ENCODE results near the gene SPHK1.

SPHK1 gene

GRCh38 chr17:76382351-76382802 is 2.0 kb upstream of the SPHK1 start:
- no peak for DNase-seq (ENCODE audit: low spot score)
- peak overlapping the region; percentile 72 to 94 for H3K27ac ChIP-seq
- TF ChIP-seq, protein P1, sequence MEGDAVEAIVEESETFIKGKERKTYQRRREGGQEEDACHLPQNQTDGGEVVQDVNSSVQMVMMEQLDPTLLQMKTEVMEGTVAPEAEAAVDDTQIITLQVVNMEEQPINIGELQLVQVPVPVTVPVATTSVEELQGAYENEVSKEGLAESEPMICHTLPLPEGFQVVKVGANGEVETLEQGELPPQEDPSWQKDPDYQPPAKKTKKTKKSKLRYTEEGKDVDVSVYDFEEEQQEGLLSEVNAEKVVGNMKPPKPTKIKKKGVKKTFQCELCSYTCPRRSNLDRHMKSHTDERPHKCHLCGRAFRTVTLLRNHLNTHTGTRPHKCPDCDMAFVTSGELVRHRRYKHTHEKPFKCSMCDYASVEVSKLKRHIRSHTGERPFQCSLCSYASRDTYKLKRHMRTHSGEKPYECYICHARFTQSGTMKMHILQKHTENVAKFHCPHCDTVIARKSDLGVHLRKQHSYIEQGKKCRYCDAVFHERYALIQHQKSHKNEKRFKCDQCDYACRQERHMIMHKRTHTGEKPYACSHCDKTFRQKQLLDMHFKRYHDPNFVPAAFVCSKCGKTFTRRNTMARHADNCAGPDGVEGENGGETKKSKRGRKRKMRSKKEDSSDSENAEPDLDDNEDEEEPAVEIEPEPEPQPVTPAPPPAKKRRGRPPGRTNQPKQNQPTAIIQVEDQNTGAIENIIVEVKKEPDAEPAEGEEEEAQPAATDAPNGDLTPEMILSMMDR (IDR thresholded peaks at IDR 0.05) = no peak

DNA sequence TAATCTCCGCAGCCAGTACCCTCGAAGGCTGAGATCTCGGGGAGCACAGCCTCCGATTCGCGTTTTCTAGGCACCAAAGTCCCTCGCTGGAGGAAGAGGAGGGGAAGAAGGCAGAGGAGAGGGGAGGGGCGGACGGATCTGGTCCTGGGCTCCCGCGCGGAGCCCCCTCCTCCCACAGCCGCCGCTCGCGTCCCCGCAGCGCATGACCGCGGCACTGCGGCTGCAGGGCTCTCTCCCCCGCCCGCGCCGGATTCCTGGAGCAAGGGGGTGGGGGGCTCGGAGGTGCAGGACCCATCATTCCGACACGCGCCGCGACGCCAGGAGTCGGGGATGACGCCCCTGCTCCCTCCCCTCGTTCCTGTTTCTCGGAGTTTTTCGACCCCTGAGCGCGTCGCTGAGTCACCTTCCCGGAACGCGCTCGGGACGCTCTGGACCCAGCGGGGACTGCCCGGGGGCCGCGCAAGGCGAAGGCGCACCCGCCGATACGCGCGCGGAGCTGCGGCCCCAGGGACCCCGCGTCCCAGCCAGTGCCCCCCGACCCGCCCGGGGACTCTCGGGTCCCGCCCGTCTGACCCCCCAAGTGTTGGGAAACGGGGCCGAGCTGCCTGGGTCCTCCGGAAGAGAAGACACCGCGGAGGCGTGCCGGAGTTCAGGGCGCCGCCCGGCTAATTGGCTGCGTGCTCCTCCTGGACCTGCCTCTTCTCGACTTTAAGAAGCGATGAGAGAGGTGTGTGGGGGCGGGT is 1.4 kb upstream of the SPHK1 start:
- TF ChIP-seq, protein P1 (IDR thresholded peaks at IDR 0.05) = no peak
- no peak for DNase-seq (ENCODE audit: low spot score)
- Histone ChIP-seq H3K27ac (peak overlapping the region; percentile 72 to 94), H3K4me3 (peak overlapping the region; percentile 83)

More at GRCh38 chr17:76382351-76382802, 2.0 kb upstream of the SPHK1 start:
- peak overlapping the region; percentile 83 for H3K4me3 ChIP-seq

DNA sequence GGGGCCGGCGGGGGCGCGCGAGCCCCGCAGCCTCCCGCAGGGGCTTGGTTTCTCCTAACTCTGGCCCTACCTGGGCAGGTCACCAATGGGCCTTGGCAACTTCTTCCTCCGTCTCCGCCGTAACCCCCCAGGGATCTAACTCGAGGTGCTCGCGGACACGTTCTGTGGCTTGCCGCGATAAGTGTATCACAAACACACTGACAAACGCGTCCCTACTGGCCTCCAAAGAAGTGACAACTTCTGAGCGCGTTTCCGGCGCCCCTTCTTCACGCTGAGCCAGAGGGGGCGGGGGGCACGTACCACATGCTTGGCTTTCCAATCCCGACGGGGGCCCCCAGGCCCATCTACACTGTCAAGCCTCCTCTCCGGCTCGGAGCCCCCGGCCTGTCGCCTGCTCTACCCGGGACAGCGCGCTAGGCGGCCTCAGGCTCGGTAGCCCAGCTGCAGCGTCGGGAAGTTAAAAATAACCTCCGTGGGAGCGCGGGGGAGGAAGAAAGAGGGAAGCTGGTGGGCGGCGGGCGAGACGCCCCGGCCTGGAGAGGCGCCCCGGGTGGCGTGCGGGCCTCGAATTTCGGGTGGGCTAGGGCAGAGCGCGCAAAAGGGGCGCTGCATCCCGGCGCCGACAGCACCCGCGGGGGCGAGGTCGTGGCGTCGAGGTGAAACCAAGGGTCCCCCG is 725 bp upstream of the SPHK1 start:
- TF ChIP-seq, protein P1 (IDR thresholded peaks at IDR 0.05) = peak; percentile 26
- H3K4me3 ChIP-seq = peak overlapping the region; percentile 83
- peak overlapping the region; percentile 72 to 94 for H3K27ac ChIP-seq
- DNase-seq (ENCODE audit: low spot score) = no peak

GRCh38 chr17:76384987-76385891 is 830 bp downstream of the SPHK1 start:
- Histone ChIP-seq H3K4me3 (peak overlapping the region; percentile 83), H3K27ac (peak overlapping the region; percentile 72 to 94)
- TF ChIP-seq, protein P1 (IDR thresholded peaks at IDR 0.05) = no peak
- DNase-seq (ENCODE audit: low spot score) = no peak

DNA sequence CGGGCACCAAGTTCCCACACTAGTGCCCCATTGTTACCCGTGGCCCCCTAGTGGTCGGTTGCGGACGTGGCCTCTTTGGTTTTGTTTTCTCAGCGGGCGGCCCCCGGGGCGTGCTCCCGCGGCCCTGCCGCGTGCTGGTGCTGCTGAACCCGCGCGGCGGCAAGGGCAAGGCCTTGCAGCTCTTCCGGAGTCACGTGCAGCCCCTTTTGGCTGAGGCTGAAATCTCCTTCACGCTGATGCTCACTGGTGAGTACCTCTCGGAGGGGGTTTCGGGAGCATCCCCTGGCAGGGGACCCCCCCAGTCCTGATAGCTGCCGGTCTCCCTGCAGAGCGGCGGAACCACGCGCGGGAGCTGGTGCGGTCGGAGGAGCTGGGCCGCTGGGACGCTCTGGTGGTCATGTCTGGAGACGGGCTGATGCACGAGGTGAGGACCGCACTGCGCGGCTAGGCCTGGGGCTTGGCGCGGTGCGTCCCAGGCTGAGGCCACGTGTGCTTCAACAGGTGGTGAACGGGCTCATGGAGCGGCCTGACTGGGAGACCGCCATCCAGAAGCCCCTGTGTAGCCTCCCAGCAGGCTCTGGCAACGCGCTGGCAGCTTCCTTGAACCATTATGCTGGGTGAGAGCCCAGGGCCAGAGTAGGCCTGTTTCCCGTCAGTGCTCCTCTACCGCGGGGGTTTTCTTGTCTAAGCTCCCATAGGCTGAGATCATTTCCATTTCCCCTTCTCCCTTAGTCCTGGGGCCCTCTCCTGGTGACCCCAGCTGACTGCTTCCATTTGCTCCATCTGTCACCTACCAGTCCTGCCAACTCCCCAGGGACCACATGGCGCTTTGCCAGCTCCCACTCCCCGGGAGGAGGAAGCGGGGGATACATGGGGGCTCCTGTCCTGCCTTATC is 1.7 kb downstream of the SPHK1 start:
- no peak for DNase-seq (ENCODE audit: low spot score)
- H3K27ac ChIP-seq = peak overlapping the region in 1 of 2 donors; percentile 94

More for the DNA sequence above, 1.7 kb downstream of the SPHK1 start:
- H3K4me3 ChIP-seq = peak overlapping the region; percentile 83
- TF ChIP-seq, protein P1 (IDR thresholded peaks at IDR 0.05) = peak; percentile 84
